ENCODE data around the gene GRID2.

The GRID2 gene

DNA sequence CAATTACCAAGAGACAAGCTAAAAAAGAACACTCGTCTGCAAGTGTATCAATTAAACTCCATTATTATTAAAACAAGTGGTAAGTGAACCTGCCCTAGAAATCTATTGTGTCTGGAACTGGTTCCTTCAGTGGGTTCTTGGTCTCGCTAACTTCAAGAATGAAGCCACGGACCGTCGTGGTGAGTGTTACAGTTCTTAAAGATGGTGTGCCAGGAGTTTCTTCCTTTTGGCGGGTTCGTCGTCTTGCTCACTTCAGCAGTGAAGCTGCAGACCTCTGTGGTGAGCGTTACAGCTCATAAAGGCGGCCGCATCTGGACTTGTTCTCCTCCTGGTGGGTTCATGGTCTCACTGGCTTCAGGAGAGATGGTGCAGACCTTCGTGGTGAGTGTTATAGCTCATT, 231.8 kb downstream of the GRID2 start:
- DNase-seq, result no peak

DNA sequence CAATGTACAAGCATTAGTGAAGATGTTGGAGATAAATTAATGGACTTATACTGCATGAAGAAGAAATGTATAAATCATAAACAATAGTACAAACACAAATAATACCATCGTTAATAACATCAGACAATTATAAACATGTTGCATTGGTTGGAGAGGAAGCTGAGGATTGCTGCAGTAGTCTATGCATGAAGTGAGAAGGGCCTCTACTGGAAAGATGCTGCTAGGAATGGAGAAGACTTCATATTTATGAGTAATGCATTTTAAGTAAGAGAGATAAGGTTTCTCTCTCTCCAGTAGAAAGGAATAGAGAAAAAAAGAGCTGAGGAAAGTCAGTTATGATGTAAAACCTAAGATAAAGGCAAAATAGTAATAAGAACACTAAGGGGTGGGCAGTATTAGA, 247.8 kb downstream of the GRID2 start:
- no peak for DNase-seq

DNA sequence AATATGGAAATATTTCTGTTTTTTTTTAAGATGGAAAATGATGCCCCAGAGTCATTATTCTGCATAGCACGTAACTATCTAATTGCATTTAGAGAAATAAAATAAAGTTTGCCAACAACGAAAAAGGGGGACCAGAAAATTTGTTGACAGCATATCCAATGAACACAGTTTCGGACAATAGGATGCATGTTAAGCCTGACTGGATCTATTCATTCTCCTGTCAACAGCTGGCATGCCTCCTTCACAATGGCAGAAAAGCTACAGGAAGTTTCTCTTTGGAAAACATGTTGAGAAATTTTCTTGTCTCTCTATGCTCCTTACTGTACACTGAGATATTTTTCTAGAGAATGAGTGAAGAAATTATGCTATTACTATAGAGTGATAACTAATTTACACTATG, 262.5 kb downstream of the GRID2 start:
- no peak for DNase-seq

DNA sequence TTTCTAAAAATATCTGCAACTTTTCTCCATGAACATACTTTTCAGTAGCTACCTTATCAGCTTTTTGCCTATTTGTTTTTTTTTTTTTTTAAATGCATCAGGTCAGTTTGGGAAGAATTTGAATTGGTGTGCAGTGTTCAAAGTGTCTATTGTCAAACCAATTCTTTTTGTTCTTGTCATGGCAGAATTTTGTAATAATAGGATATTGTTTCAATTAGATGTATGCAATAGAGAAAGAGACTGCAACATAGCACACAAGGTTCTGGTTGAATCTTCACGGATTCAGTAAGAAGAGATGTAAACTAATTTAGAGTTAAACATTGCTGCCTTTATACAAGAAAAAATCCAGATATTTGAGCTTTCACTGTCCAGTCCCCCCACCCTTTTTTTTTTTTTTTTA, 277.1 kb downstream of the GRID2 start:
- DNase-seq, result no peak

DNA sequence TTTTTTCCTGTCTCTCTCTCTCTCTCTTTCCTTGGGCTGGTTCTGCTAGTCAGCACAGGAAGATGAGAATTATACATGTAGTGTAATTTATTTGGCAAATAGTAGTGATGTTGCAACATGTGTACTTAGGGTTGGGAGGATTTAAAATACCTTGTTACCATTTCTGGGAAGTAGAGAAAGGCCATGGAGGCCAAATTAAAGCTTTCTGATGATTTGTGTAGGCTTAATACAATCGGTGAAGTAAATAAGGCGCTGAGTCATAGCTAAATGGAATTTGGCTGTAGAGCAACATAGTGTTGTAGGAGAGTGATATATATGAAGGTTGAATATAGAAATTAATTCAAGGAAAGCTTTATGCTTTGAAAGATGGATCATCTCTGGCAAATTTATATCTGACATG, 295.3 kb downstream of the GRID2 start:
- DNase-seq, result no peak

DNA sequence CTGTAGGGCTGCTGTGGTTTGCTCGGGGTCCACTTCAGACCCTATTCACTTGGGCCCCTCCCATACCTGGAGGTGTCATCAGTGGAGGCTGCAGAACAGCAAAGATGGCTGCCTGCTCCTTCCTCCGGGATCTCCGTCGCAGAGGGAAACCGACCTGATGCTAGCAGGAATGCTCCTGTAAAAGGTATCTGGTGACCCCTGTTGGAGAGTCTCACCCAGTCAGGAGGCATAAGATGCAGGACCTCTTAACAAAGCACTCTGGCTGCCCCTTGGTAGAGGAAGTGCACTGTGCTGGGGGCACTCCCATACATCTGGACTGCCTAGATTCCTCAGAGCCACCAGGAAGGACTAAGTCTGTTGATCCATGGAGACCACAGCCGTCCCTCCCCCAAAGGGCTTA, 296.9 kb downstream of the GRID2 start:
- no peak for DNase-seq

DNA sequence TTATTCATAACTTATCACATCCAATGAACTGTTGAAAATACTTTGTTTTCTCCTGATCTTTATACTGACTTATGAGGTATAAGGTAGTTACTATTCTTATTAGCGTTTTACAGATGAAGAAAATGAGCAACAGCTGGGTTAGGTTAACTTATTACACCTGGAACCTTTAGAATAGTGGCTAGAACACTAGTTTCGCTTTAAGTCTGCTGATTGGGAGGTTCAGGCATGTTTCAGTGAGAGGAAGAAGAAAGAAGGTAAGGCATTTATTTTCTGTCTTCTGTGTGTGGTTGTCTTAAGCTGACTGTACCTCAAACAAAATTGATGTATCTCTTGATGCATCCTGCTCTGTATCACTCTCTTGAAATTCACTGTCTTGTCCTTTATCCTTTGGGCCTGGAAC, 302.5 kb downstream of the GRID2 start:
- no peak for DNase-seq

DNA sequence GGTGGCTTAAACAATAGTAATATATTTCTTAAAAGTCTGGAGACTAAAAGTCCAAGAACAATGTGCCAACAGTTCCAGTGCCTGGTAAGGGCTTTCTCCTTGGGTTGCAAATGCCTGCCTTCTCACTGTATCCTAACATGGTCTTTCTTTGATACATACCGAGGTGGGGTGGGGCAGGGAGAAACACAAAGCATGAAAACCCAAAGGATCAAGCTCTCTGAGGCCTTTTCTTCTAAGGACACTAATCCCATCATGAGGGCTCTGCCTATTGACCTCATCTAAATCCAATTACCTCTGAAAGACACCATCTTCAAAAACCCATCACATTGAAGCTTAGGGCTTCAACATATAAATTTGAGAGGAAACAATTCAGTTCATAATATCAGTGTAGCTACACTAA, 311.3 kb downstream of the GRID2 start:
- DNase-seq, result no peak

DNA sequence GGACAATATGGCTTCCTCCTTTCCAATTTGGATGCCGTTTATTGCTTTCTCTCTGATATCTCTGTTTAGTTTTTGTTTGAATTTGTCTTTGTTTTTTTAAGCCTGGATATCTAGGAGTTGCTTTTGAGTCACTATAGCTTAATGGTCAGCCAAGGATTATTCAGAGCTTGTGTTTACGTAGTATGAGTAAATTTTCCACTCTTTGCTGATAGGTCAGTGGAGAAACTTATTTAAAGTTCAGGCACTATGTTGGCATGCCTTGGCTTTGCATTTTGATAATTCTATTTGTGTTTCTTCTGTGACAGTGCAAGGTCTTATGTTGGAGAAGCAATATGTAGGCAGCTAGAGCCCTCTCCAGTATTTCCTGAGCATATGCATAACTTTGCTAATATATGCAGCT, 315.2 kb downstream of the GRID2 start:
- no peak for DNase-seq

DNA sequence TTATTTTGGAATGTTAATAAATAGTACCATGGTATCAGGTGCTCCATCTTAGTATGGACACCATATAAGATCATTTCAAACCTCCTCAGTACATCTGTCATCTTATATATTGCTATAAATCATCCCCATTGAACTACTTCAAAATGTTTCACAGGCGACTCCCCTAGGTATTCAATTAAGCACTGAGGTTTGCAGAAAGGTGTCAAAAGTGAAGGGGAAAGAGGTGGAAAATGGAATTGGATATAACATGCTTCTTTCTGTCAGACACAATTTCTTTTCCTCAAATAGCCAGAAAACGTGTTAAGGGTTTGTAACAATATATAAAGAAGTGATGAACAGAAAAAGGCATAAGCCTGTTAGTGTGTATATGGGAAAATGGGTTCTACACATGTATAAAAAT, 325.5 kb downstream of the GRID2 start:
- DNase-seq, result no peak

DNA sequence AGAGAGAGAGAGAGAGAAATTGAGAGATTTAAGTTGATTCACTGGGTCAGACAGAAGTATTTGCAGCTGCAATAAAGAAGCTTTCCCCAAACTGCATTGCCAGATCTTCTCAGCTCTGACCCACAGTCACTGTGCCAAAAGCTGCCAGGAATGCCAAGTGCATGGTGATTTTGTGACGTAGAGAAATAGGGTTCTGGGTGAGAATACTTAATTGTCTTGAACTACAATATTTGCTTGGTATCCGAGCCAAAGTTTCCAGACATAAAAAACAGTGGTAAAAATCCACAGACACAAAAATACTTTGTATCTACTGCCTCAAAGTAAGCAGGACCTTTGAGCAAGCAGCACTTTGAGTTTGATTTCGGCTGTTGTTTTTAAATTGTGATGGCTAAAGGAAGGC, 331.1 kb downstream of the GRID2 start:
- no peak for DNase-seq

DNA sequence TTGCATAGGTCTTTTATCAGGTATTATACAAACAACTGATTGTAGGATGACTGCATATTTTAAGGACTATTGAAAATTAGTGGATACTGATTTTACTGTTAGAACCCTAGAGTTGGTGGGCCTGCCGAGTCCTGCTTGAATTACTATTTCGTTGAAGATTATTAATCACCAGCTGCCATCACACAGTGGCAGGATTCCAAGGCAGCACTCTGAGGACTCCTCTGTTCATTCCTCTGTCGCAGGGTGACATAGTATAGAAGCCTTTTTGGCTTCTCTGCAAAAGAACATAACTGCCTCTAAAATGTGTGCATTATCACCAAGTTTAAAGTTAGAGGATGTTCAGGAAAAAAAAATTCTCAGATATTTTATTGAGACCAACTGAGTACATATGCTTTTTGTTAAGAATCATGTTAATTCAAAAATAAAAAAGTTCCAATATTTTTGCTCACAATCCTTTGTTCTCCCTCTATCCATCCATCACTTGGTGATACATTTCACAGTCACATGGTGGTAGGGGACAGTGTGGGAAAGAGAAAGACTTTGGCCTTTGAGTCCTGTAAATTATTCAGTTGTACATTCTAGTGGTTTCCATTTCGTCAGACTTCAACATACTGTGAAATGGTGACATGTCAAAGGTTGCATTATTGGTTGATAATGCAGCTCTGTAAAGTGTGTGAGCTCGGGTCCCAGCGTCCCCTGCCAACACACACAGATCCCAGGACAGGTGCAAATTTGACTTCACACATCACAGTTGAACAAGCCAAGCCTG, 332.5 kb downstream of the GRID2 start:
- no peak for DNase-seq

DNA sequence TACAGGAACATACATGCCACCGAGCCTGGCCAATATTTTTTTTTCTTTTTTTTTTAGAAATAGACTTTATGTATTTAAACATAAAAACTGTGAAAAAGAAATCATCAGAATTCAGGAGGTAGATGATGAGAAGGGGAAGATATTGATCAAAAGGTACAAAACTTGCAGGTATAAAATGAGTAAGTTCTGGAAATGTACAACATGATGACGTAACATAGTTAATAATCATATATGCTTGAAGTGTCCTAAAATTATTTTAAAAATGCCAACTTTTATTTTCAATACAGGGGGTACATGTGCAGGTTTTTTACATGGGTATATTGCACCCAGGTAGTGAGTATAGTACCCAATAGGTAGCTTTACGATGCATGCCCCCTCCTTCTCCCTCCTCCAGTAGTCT, 337.6 kb downstream of the GRID2 start:
- DNase-seq, result no peak

DNA sequence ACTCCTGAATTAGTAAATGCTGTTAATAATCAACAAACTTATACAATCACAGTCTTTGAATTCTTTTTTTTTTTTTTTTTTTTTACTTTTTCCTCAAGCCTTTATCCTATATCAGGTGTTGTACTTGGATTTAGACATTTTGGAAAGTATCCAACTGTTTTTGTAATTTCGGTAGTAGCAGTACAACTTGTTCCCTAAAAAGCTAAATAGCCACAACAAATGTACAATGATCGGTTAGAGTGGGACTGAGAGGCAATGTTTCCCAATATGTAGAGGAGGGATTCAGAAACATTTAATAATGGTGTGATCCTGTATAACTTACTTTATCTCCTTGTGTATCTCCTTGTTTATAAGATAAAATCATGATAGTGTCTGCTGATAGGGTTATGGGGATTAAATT, 343.1 kb downstream of the GRID2 start:
- DNase-seq, result no peak

DNA sequence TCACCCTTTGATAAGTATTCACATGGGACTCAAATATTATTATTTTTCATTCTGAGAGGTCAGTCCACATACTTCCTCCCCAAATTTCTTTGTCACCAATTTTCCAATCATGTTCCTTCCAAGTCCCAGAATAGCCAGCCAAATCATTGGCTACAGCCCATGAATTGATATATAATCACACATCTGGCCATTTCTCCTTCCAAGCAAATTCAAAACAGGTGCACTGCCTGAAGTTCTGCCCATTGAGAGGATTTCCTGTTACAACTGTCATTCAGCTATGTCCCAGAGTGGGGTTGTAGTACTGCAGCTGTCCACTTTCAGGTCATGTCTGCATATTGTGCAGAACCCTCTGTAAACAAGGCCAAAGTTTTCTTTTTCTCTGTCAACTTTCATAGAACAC, 347.8 kb downstream of the GRID2 start:
- no peak for DNase-seq

DNA sequence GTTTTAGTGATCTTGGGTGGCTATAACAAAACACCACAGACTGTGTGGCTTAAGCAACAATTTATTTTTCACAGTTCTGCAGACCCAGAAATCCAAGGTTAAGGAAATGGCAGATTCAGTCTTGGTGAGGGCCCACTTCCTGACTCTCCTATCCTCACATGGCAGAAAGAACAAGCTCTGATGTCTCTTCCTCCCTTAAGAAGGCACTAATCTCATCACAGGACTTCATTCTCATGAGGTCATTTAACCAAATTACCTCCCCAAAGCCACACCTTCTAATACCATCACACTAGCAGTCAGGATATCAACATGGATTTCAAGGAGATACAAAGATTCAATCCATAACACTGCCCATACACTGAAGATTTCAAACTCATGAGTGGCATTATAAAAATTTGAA, 350.3 kb downstream of the GRID2 start:
- no peak for DNase-seq

DNA sequence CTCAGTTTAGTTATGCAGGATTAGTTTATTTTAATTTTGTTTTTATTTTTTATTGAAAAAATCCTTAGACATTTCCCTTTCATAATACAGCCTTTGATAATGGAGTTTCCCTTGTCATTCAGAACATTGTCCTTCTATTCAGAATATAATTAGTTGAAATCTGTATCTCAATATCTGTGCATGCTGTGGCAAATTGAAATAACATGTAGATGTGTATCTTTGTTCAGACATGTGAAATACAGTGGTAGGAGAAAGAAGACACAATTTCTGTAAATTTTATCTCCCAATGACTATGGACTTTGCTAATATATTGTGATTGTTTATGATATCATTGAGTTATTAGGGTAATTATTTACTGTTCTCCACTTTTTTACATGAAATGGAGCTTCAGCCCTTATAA, 353.9 kb downstream of the GRID2 start:
- no peak for DNase-seq

DNA sequence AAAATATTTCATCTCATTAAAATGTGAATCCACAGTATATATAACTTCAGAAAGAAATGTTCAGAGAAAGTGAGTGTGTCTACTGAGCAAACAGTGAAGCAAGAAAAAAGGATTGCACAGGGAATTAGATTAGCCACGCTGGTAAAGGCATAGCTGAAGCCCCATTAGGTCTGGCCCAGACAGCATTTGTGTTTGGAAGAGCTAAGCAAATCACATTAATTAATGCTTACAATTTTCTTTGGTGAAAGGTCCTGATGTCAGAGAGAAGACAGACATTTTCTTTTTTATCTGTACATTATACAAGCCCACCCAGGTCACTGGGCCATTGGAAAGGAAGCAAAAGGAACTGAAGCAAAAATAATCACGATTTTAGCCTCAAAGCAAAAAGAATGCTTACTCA, 354.6 kb downstream of the GRID2 start:
- DNase-seq, result no peak

DNA sequence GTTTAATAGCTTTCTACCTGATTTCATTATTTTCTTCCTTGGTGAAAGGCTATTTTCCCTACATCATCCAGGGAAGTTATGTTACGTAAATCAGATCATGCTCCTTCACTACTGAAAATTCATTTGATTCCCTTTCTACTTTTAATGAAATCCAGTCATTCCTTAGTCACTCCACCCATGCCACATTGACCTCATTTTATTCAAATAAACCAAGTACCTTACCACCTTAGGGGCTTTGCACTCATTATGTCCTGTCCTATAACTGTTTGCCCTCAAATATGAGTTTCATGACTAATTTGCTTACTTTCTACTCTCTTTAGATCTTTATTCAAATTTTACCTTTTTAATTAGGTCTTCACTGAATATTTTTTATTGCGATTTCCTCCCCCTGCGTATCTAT, 374.0 kb downstream of the GRID2 start:
- no peak for DNase-seq

DNA sequence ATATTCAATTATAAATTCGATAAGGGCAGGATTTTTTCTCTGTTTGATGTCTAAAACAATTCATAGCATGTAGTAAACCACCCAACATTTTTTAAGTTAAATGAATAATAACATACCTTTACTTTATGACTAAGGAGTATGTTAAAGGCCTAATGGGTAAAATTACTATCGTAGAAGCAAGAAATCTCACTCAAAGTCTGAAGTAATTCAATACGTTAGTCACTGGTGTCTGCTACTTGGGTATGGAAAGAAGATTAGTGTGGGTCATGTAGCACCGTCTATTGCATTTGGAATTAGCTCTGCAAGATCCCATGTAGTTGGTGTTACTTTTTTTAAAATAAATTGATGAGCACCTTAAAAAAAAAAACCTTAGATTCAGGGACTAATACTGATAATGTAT, 374.5 kb downstream of the GRID2 start:
- no peak for DNase-seq

DNA sequence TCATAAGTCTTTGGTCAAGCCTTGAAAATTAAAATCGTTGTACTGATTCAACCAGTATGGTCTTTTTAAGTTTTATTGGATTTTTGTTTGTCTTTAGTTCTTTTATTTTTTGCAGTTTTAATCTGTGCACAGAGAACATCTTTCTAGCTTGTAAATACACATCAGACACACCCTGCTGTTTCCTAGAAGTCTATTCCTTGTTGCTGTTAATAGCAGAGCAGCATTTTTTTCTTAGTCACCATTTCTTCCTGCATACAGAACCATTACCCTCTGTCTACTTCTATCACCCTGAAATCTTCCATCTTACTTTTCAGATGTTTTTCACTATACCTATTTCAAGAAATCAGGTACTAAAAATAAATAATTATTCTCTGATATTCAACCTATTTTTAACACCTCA, 375.4 kb downstream of the GRID2 start:
- no peak for DNase-seq

DNA sequence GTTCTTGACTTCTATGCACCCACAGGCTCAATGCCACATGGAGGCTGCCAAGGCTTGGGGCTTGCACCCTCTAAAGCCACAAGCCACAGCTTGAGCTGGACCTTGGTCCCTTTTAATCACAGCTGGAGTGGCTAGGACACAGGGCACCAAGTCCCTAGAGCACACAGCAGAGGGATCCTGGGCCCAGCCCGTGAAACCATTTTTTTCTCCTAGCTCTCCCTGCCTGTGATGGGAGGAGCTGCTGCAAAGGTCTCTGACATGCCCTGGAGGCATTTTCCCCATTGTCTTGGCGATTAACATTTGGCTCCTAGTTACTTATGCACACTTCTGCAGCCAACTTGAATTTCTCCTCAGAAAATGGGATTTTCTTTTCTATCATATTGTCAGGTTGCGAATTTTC, 410.9 kb downstream of the GRID2 start:
- DNase-seq, result no peak

DNA sequence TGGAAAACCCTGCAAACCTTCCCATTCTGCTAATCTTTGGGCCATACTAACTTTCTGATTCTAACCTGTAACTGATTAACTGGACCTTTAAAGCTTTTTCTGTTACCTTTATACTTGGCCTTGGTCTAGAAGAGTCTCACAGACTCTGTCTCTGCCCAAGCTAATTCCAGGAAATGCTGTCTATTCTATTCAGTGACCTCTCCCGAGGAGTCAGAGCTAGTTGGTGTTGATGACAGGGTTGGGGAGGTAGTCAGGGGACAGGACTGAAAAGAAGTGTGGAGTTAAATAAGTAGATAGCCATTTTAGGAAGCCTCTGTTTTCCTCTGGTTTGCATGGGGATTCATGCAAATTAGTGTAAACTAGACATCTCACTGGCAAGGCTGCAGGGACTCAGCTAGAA, 429.5 kb downstream of the GRID2 start:
- DNase-seq, result no peak

DNA sequence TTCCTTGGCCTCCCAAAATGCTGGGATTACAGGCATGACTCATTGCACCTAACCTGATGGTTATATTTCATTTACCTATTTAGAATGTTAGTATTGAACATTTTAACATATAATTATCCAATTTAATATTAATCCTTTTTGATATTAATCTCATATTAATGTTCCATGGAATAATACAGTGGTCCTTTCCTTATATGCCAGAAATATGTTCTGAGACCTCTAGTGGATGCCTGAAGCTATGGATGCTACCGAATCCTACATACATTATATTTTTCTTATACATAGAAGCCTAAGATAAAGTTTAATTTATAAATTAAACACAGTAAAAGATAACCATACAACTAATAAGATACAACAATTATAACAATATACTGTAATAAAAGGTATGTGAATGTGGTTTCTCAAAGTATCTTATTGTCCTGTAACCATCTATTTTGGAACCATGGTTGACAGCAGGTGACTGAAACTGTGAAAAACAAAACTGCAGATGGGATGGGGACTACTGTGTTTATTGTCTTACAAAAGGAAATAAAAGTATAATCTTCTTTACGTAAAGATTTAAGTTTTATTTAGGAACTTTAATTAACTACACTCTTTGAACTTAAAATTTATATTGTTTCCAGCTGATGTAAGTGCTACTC, 431.4 kb downstream of the GRID2 start:
- DNase-seq, result no peak

DNA sequence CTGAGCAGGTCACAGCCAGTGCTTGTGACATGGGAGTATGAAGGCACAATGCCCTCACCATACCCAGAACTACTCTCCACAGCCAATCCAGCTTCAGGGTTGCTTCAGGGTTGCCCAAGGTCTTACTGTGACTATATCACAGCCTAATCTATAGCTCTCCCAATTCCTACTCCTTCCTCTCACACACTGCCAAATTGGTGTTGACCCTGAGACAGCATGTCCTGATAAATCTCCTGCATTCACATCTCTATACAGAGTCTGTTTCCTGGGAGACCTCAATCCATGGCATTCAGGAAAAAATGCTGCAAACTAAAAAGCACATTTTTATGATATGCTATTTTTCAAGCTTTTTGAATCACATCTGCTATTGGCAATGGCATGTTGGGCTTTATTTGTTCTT, 456.7 kb downstream of the GRID2 start:
- no peak for DNase-seq

Measured in inflammatory macrophage (primary cell).